GM13976 (cell line): ENCODE data around the gene PPP1R13L.

ENCODE experiments used
- DNase-seq: peaks from one replicate; pipeline ENCODE4 v3.0.0; 2012; ENCODE audit warnings: low spot score
- CTCF ChIP-seq: IDR thresholded peaks from 2 replicates; pipeline ENCODE4 v1.5.1; 2012; ENCODE audit warnings: borderline replicate concordance, mild to moderate bottlenecking; ENCODE audit not compliant: insufficient read depth; ENCODE audit errors: extremely low read depth, missing control alignments, control extremely low read depth
- in situ Hi-C: fragments of 300-500 bp; cut with MboI; formaldehyde crosslinking; loops from one replicate; pipeline ENCODE4 v1.12.0; 2022; ENCODE audit warnings: low sequenced_read_pairs, mixed read lengths, inconsistent platforms; ENCODE audit not compliant: unreplicated experiment

The PPP1R13L gene

DNA sequence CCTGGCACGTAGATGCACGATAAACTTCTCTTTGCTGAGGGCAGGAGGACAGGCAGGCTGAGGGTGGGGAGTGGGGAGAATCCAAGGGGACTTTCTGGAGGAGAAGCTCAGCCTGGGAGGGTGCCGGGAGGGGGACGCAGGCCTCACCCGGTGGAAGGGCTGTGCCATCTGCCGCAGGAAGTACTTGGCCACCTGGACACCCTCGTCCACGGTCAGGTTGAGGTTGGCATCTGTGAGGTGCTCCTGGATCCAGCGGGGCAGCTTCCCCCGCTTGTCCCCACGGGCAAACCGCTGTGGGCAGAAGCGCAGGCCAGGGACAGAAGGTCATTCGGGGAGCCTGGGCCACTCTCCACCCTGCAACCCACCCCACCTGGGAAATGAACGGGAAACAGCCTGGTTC, 52.8 kb downstream of the PPP1R13L start:
- TF ChIP-seq CTCF = no peak
- in situ Hi-C loops = no loop called here
- DNase-seq = no peak

DNA sequence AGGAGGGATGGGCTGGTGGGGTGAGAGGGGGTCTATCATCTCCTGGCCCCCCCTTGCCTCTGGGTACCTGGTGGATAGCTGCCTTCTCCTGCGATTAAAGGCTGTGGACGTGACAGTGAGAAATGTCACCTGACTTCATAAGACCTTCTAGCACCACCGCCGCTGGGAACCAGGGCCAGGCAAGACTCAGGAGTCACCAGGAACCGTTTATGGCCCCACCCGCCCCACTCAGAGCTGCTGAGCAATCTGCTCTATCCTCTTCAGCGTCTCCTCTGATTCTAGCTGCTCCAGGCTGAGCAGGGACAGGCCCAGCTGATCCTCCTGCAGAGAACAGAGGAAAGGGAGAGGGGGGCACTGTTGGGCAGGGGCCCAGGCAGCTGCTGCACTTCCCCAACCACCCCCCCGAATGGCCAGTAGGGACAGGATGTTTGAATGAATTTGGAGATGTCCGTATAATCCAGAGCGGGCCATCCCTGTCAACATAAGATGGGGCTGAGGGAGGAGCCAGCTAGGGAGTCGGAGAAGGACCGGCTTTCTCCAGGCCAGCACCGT, 53.4 kb downstream of the PPP1R13L start:
- DNase-seq = no peak
- in situ Hi-C loops = no loop called here
- TF ChIP-seq CTCF = no peak

GRCh38 chr19:45350477-45351058, 54.3 kb downstream of the PPP1R13L start:
- in situ Hi-C loops = no loop called here
- DNase-seq = no peak
- TF ChIP-seq CTCF = no peak

- in situ Hi-C loops = no loop called here
- no peak for DNase-seq
- TF ChIP-seq CTCF = no peak
Measured at GRCh38 chr19:45349430-45349941, 55.4 kb downstream of the PPP1R13L start.

- TF ChIP-seq CTCF = no peak
- no peak for DNase-seq
- in situ Hi-C loops = no loop called here
Measured at GRCh38 chr19:45349126-45349415, 55.8 kb downstream of the PPP1R13L start.

DNA sequence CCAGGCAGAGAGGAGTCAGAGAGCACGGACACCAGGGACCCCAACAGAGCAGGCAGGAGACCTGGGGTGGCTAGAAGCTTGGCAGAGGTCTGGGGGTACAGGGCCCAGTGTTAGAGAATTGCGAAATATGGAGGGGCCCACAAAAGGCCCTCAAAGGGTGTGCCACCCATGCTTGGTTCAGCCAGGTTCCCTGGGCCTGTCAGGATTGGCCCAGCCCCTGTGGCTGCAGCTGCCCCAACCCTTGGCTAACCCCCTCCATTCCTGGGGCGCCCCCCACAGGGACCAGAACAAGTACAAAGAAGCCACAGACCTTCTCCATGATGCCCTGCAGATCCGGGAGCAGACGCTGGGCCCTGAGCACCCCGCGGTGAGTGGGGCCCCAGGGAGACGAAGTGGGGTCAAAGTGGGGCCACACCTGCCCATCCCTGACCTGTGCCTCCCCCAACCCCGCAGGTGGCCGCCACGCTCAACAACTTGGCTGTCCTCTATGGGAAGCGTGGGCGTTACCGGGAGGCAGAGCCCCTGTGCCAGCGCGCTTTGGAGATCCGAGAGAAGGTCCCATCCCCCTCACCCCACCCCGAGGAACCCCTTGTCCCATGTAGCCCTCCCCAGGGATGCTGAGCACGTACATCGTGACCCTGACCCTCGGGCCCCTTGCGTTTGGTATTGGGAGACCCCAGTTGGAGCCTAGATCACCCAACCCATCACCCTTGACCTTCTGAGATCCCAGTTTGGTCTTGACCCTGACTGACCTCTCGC, 56.3 kb downstream of the PPP1R13L start:
- TF ChIP-seq CTCF = no peak
- in situ Hi-C loops = no loop called here
- DNase-seq = no peak
